HG03103 (cell line): ENCODE data around the gene ZNF787.
A peak's percentile ranks its signal among the peaks of the same experiment; 100 is the strongest.

Experiments
- ATAC-seq: cut with Tn5 transposase; IDR thresholded peaks from one replicate; pipeline ENCODE4 v1.9.1; 2021; ENCODE audit warnings: low read depth; ENCODE audit not compliant: unreplicated experiment

ZNF787 gene

GRCh38 chr19:56123266-56123891, 2.3 kb upstream of the ZNF787 start:
- ATAC-seq = no peak

DNA sequence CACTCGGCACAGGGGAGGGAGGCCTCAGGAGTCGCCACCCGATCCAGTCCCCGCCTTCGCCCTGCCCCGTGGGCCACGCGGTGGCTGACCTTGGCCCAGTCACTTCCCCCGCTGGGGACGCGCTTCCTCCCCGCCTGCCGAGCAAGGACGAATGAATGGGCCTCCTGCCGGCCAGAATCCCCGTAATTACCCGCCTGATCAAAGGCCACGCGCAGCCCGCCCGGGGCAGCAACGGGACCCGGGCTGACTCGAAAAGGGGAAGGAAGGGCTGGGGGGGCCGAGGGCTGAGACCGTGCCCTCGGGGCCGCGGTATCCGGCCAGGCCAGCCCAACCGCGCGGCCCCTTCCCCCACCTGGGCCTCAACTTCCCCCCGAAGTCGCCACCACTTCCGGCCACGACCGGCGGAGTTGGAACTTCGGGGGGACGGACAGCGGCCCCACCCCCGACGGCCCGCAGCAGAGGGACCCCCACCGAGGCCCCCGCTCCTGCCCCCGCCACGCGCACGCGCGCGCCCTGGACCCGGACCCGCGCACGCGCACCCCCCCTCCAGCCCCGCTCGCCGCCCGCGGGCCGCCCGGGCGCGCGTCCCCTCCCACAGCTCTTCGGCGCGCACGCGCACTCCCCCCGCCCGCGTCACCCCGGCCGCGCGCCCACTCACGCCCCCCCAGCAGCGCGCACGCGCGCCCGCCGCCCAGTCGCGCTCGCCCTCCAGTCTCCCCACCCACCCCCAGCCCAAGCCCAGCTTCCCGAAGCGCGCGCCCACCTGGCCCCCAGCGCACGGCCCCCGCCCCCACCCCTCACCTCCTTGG, 520 bp downstream of the ZNF787 start:
- peak; percentile 15 for ATAC-seq

DNA sequence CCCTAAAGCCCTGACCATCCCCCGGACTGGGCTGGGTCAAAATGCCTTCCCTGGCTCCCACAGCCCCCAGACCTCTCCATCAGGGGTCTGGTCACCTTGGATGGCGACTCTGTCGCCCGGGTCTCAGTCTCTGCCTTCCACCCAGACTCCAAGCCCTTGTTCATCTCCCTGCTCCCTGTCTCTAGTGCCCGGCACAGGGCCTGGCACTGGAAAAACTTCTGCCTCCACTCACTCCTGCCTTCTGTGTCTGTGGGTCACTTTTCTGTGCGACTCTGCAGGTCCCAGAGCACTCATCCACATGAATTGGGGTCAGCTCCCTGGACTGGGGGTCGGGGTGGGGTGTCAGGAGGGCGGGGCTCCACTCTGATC, 1.1 kb downstream of the ZNF787 start:
- no peak for ATAC-seq

- no peak for ATAC-seq
Observed at GRCh38 chr19:56119582-56119978, 1.5 kb downstream of the ZNF787 start.

DNA sequence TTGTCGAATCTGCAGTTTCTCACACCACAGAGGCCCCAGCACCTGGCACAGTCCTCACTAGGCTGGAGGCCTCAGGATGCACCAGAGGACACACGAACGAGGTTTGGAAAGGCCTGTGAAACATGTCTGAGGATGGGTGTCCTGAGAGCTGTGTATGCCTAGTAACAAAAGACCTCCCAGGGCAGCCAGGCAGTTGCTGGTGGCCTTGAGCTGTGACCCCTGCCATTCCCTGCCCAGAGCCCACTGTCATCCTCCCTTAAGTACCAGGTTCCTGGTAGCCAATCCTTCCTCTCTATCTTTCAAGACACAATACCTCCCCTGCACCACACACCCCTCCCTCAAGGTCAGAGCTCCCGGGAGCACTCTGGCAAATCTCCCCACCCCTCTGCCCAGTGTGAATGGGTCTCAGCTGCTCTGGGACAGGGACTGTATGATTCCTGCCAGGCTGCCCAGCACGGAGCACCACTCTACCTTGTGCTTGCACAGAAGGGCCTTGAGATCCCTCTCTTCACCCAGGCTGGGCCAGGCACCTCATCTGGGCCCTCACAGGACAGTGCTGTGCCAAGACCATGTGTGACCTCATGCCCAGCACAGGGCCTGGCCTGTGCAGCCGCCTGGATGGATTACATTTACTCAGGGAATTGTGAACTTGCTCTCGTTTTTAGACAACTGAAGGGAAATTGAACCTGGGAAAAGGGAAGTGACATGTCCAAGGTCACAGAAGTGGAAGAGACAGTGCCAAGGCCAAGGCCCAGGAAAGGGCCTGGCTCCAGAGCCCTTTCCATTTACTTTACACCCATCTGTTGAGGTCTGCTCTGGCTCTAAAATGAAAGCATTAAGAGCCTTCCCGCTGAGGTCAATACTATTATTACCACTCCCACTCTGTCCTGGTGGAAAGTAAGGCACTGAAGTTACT, 2.2 kb downstream of the ZNF787 start:
- no peak for ATAC-seq

- ATAC-seq = no peak
Observed at GRCh38 chr19:56117889-56118288, 3.2 kb downstream of the ZNF787 start.

- no peak for ATAC-seq
Observed at GRCh38 chr19:56117376-56117884, 3.7 kb downstream of the ZNF787 start.

DNA sequence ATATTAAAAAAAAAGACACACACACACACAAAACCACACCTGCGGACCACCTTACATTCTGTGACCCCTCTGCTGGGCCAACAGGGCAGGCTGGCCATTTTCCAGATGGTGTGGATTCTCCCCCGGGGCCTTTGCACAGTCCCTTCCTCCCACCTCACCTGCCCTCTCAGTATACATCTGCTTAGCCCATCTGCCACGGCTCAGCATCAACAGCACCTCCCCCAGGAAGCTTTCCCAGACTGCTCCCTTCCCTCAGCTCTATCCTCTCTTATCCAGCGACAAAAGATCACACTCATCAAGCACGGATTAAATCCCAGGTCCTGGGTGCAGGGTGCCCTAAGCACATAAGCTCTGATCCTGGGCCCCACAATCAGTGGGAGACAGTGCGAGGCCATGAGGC, 4.5 kb downstream of the ZNF787 start:
- ATAC-seq = no peak

DNA sequence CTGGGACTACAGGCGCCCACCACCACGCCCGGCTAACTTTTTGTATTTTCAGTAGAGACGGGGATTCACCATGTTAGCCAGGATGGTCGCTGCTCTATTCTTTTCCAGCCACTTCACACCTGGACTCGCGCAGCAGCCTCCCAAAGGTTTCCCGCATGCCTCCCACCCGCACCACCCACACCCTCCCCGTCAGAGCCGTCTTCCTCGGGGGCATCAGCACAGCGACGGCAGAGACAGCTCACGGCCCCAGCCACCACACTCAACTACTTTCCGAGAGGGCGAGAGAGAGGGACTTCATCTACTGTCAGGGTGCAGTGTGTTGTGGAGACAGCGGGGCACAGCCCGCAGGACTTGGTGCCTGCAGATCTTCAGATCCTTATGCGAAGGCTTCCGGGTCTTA, 5.6 kb downstream of the ZNF787 start:
- no peak for ATAC-seq

DNA sequence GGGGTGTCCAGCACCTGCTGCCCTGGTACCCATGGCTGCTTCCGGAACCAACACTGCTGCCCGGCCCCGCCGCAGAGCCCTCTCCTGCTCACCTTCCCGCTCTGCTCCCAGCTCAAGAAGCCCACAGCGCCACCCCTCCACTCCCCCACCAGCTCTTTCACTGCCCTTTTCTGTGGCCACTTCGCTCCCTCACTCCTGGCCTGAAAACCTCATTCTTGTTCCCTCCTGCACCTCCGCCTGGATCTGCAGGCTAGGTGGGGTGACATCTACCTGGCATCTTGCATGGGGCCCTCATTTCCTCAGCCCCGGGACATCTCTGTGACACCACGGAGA, 6.4 kb downstream of the ZNF787 start:
- no peak for ATAC-seq

GRCh38 chr19:56114051-56114777, 6.9 kb downstream of the ZNF787 start:
- no peak for ATAC-seq

DNA sequence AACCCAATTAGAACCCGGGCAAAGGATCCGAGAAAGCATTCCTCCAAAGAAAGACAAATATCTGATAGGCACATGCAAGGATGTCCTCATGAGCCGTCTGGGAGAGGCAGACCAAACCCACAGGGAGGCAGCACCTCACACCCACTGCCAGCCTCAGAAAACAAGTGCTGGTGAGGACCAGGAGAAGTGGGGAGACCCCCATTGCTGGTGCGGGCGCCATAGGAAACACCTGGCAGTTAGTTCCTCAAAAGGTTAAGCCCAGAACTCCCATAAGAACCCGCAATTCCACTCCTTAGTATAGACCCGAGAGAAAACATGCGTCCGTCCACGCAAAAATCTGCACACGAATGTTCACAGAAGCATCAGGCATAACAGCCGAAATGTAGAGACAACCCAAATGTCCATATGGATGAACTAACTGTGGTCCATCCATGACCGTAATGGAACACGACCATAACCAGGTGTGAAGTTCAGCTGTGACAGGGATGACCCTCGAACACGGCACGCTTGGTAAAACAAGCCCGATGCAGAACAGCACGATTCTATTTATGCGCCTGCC, 7.9 kb downstream of the ZNF787 start:
- no peak for ATAC-seq

GRCh38 chr19:56112313-56112709, 8.8 kb downstream of the ZNF787 start:
- no peak for ATAC-seq

DNA sequence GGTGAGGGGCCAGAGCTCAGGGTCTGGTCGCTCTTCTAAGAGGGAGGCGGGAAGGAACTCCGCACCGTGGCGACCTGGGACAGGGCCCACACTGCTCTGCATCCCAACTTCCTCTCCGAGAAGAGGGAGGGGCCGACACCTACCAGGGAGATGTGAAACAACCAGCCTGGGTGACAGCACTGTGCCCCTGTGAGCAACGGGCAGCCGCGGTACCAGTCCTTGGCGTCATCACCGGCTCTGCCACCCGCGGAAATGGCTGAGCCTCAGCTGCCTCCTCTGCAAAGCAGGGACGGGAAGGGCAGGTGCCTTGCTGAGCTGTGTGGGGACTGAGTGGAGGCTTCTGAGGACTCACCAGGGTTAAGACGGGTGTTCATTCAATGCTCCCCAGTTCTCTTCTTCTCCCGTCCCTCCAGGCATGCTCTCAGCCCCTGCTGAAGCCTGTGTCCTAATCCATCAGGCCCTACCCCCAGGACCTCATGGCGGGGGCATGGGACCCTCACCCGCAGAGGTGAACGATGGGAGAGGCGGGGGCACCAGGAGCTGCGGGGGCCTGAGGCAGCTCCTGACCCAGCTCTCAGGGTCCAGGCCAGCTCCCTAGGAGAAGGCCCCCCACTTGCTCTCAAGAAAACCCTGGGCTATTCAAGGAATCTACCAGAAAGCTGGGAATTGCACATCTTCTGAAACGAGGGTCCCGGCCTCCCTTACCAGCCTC, 9.3 kb downstream of the ZNF787 start:
- peak; percentile 55 for ATAC-seq

DNA sequence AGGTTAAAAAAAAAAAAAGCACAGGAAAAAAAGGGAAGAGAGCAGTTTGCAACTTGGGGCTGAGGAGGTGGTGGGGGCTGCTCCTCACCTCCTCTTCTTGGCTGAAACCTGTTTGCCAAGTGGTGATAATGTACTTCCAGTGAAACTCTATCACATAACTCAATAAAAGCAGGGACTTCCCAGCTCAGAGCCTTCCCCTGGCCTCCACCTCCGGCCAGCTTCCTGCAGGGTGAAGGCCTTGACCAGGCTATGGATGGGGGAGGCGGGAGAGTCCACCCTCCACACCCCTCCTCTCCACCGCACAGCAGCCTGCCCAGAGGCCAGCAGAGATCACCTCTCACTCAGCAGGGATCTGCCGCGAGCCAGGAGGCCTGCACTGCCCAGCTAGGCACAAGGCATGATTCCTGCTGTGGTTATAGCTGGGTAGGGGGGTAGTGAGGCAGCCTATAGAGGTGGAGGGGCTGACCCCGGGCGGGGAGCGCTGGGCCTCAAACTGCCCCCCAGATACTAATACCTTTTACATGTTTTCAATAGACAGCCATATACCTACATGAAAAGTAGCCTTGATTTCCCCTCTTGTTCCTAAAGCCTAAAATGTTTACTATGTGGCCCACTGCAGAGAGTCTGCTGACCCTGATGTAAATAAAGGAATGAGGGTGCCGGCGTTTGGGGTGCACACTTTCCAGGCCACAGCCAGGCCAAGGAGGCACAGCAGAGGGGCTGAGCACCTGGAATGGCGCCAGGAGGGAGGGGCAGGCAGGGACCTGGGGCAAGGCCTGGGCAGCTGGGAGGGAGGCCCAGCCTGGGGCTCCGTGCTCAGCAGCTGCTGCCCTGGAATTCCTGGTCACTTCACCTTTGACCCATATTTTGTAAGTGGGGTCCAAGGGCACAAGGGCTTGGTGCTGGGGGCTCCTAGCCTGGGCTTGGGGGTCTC, 10.3 kb downstream of the ZNF787 start:
- no peak for ATAC-seq

DNA sequence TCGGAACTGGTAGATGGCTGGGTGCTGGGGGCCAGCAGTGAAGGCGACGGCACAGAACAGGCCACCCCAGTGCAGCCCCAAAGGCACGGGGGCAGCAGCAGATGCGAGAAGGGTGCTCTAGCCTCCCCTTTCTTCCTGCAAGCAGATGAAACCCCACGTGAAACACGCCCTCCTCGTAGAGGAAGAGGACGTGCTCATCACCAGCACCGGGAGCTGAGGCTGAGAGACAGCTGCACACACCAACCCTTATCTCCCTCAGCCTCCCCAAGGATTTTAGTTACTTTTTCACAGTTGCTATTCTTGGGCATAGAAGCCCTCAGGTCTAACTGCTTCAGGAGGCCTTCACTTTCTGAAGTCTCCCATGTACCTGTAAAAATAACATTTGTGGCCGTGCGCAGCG, 11.9 kb downstream of the ZNF787 start:
- no peak for ATAC-seq

DNA sequence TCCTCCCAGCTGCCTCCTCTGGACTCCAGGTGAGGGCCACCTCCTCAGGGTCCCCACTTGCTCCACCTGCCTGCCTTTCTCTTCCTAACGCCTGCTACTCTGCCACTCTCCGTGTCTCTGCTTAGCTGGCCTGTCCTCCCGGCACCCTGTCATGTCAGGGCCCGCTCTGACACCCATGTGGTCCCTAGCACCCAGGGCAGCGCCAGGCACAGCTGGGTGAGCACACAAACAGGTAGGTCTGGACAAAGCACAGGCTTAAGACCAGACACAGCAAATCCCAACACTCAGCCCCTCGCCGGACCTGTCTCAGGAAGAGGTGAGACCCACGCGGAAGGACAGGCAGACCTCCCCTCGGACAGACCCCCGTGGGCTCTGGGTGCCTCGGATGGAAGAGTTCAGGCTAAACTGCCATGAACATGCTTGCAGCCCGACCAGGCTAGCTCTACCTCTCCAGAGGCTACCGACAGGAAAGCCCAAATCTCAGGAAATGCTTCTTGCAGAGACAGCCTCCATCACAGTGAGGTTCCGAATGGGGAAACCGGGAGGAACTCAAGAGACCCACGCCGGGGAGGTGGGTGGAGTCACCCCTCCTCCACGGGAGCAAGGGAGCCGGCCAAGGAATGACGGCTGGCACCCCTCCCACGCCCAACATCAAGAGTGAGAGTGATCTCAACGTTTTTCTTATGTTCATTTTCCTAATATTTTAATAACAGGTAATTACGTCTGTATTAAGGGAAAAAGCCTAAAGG, 12.5 kb downstream of the ZNF787 start:
- no peak for ATAC-seq
